Upper lobe of left lung (tissue), 4 donors: ENCODE results near the gene CNTNAP2.

Experiments
- POLR2A ChIP-seq, 4 donors: fragments of 450-650 bp; IDR thresholded peaks; one replicate each; pipeline ENCODE4 v1.5.1; 2016 to 2017; ENCODE audit warnings: antibody characterized with exemption in 4 of 4, mild to moderate bottlenecking in 2 of 4
- POLR2AphosphoS5 ChIP-seq, 2 donors: sonication (generic); formaldehyde crosslinking; IDR thresholded peaks; one replicate each; pipeline ENCODE4 v1.5.1; 2017; ENCODE audit warnings: antibody characterized with exemption in 2 of 2
- TF ChIP-seq, protein P1 (sequence below), 6 experiments: fragments of 450-650 bp in 4 of 6; fragments of 200-600 bp in 2 of 6; sonication (generic) in 2 of 6; IDR thresholded peaks; one replicate each; pipeline ENCODE4 v1.5.1; 2016 to 2019; ENCODE audit warnings: antibody characterized with exemption in 6 of 6

DNA sequence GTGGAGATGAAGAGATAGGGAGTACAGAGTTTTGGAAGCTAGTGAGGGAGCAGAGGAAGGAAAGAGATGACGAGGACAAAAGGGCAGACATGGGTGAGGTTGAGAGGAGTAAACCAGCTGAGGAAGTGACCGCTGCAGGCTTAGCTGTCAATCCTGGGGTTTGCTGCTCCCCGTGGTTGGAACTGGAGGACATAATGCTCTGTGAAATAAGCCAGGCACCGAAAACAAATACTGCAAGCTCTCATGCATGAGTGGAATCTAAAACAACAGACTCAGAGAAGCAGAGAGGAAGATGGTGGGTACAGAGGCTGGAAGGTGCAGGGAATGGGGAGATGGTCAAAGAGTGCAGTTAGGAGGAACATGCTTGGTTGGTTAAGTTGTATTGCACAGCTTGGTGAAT, 1991.8 kb downstream of the CNTNAP2 start:
- TF ChIP-seq POLR2A (IDR thresholded peaks at IDR 0.05) = no peak
- TF ChIP-seq, protein P1, sequence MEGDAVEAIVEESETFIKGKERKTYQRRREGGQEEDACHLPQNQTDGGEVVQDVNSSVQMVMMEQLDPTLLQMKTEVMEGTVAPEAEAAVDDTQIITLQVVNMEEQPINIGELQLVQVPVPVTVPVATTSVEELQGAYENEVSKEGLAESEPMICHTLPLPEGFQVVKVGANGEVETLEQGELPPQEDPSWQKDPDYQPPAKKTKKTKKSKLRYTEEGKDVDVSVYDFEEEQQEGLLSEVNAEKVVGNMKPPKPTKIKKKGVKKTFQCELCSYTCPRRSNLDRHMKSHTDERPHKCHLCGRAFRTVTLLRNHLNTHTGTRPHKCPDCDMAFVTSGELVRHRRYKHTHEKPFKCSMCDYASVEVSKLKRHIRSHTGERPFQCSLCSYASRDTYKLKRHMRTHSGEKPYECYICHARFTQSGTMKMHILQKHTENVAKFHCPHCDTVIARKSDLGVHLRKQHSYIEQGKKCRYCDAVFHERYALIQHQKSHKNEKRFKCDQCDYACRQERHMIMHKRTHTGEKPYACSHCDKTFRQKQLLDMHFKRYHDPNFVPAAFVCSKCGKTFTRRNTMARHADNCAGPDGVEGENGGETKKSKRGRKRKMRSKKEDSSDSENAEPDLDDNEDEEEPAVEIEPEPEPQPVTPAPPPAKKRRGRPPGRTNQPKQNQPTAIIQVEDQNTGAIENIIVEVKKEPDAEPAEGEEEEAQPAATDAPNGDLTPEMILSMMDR (IDR thresholded peaks at IDR 0.05) = no peak
- no peak for TF ChIP-seq POLR2AphosphoS5 (IDR thresholded peaks at IDR 0.05)
